Activated T-helper 9 cell treated with anti-CD3 and anti-CD28 coated beads, Interleukin-2, amount 50 U/mL, for 16 hours (primary cell): ENCODE measurements around the gene HARS2.
"Not testable (repeated sequence)": the region's sequence is repeated elsewhere in the genome, so short reads cannot be mapped to it uniquely, and the experiment has no call there.

Experiments
- DNase-seq: peaks from one replicate; pipeline ENCODE4 v3.0.0-alpha.2; 2020; ENCODE audit warnings: low read depth

The HARS2 gene

DNA sequence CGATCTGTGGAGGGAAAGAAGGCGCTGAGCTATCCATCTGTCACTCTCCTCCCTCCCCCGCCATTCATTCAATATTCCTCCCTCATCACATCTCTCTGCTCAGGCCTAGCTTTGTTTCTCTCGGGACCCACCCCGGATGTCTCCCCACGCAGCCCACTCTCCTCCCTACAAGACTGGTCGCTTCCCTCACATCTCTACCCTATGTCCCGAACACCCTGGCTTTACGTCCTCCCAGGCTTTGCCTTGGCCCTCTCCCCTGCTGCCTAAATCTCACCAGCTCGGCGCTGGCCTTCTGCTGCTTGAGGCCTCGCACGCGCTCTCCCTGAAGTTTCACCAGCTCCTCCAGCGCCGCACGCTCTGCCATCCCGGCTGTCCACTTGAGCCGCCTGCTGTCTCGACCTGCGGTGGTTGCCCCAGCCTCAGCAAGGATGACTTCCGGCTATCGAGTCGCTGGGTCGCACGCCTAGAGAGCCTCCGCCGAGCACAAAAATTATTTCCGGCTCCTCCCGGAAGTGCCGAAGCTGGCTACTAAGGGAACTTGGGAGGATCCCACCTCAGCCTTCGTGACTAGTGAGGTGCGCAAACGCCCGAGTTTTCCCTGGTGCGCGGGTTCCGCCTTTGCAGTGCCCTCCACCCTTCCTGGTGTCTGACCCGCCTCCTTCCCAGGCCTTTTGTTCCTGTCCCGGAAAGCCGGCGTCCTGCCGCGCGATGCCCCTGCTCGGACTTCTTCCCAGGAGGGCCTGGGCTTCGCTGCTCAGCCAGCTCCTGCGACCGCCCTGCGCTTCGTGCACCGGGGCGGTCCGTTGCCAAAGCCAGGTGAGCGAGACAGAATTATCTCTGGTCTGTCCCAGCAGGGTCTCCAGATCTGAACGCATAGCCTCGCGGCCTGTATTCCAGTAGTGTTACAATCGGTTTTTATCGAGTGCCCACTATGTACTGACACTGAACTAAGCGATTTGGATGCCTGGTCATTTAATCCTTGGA is at the start of gene HARS2, which contains the start of gene HARS1:
HARS2 (plus strand) TSS at position 515 of the 984 bp plus-strand sequence; CDS start at position 709, 194 bp downstream.
HARS1 (minus strand) TSS at position 430 of the 984 bp plus-strand sequence; CDS start at position 364, 66 bp downstream.
- peak; percentile 77 for DNase-seq

DNA sequence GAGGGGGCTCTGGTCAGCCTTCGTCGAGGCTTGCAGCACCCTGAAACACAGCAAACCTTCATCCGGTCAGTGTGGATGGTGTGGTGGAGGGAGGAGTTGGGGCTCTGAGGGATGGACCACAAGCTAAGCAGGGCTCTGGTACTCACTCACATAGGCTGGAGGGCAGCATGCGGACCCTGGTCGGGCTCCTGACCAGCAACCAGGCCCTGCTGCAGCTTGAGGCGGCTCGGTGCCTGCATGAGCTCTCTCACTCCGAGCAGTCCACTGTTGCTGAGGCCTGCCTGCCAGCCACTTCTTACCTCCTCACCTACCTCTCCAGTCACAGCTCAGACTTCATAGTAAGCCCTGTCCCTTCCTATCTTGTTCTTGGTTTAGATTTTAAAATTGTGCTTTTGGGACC is 49.5 kb upstream of the HARS2 start:
- DNase-seq, result no peak

DNA sequence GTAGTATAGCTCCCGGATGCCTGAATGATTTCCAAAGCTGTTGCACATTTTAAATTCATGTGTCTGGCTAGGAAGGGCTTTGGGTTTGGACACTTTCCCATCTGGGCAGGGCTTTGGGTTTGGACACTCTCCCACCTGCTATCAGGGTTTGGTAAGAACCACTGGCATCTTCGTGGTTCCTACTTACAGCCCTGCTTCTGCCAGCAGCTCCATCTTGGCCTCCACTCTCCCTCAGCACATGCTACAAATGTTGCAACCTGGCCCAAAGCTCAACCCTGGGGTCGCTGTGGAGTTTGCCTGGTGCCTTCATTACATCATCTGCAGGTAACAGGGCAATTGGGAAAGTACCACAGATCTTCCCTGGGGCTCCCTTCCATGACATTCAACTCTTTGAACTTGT is 48.5 kb upstream of the HARS2 start:
- DNase-seq, result no peak

DNA sequence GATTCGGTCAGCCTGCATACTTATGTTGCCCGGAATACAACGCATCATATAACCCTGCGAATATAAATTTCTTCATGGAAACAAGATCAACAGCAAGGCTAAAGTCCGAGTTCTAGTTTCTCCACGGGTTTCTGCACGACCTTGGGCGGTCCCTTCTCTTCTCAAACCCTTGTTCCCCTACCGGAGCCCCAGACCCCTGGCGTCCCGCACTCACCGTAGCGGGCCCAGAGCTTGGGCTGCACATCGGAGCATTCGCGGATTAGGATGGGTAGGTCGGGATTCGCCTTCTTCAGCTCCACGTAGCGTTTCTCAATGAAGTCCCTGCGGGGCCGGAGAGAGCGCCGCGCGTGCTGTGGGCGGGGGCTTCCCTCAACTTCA is 44.2 kb upstream of the HARS2 start:
- DNase-seq, result no peak

DNA sequence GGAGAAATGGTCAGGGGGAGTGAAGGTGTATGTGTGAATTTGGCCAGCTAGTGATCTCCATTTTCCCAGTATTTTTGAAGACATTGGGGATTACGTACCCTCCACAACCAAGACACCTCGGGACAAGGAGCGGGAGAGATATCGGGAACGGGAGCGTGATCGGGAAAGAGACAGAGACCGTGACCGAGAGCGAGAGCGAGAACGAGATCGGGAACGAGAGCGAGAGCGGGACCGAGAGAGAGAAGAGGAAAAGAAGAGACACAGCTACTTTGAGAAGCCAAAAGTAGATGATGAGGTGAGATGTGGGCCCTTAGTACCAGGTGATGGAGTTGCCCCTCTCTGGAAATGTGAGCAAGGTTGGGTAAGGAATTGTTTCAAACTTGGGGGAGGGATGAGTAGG is 32.4 kb upstream of the HARS2 start:
- no peak for DNase-seq

DNA sequence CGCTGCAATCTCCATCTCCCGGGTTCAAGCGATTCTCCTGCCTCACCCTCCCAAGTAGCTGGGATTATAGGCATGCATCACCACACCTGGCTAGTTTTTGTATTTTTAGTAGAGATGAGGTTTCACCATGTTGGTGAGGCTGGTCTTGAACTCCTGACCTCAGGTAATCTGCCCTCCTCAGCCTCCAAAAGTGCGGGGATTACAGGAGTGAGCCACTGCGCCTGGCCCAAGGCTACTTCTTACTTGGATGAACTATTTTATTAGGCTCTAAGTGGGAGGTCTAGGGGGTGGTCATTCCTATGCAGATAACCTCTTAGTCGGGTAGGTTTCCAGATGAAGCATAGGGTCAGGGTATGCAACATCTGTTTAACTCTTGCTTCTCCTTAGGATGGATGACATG is 30.9 kb upstream of the HARS2 start:
- DNase-seq, result not testable (repeated sequence)

DNA sequence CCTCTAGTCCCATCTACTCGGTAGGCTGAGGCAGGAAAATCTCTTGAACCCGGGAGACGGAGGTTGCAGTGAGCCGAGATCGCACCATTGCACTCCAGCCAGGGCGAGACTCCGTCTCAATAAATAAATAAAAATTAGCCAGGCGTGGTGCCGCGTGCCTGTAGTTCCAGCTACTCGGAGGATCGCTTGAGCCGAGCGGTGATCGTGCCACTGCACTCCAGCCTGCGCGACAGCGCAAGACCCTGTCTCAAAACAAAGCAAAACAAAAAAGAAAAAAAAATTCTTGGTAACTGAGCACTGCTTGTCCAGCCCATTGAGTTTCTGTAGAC is 27.3 kb upstream of the HARS2 start:
- DNase-seq, result no peak

- DNase-seq, result peak; percentile 97
These were observed 26.7 kb upstream of the HARS2 start, which contains the start of gene WDR55 for GRCh38 chr5:140664359-140665119. TSS of gene WDR55 (plus strand) at chr5:140664904. CDS start at chr5:140664913, 9 bp downstream.

DNA sequence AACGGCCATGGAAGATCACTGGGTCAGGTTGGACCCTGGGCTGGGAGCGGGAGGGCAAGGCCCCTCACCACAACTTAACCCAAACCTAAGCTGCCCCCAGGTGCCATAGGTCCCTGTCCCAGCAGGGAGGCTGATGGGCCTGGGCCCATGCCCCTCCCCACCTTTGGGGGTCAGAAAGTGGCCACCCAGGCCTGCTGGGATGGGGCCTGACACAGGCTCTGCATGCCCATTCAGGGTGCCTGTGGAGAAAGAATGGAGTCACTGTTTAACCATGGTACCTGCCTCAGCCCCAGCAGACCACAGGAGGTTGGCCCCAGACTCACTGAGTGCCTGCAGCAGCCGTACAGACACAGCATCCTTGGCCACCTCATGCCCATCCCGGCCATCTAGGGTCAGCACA is 20.2 kb upstream of the HARS2 start:
- DNase-seq, result not testable (repeated sequence)

DNA sequence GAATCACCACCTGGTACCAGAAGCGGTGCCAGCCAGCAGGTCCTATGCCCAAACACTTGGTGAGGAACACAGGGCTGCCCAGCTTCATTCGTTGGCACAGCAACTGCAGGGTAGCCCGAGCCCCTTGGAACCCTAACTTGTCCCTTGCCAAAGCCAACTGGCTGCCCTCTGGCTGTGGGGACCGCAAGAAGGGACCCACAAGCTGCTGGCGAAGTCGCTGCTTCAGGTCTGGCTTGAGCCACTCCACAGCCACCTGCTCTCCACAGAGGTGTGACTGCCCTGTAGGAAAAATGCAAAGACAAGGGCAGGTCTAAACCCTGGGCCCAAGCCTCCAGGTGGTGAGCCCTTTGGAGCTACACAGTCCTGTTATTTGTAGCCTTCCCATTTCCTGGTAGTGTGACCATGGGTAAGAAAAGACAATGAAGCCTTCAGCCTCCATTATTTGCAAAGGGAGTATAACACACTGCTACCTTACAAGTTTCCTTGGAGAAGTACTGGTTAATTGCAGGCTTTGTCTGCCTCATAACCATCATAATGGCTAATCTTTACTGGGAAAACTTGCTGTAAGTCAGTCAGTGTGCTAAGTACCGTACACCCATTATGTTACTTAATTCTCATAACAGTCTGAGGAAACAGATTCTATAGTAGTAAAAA is 19.7 kb upstream of the HARS2 start:
- DNase-seq, result no peak

- DNase-seq, result no peak
These were observed 18.6 kb upstream of the HARS2 start for GRCh38 chr5:140672455-140673186.

DNA sequence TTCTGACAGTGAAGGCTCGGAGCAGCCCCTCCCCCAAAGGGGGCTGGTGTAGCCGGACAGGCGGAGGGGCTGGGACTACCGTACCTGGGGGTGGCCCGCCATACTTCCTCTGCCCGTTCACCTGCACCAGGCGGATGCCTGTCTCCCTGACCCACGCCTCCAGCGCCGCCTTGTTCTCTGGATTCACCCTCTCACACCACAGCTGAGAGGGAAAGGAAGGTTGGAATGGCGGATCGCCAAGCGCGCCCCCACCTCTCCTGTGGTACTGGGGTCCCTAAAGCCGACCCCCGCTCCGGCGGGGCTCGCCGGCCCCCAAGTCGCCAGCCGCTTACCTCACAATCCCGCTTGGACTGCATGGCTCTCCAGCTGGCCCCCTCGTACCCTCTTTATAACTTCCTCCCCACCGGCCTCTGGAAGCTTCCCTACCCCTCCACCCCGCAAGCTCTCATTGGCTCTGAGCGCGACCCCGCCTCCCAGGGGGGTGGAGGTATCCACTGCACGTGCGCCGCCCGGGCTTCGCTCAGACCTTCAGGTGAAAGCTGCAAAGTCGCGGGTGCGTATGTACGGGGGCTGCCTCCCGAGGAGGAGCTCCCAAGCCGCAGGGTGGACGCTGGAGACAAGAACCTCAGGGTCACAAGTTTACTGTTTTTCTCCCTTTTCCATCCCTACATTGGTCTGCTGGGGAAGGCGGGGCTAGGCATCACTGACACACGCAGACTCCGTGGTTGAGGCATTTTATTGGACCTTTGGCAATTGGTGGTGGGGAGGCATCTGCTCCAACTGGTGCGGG is 17.9 kb upstream of the HARS2 start, which contains the start of gene DND1:
DND1 (minus strand) TSS at position 390 of the 790 bp plus-strand sequence; CDS start at position 356, 34 bp downstream.
- DNase-seq, result no peak

DNA sequence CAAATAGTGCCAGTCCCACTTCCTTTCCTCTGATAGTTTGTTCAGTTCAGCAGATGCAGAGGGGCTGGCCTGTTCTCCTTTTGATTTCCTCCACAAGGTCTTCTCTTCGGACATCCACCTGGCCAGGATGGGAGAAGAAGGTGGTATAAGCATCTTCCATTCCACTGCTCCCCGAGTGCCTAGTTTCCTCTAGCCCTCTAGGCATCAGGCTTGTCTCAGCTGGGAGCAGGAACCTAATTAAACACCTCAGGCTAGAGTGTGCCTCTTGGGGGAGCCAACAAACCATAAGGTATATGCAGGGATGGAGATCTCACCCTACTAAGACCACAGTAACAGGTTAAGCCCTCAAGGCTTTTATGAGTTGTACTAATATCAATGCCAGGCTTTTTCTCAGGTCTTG is 17.0 kb upstream of the HARS2 start:
- no peak for DNase-seq

- no peak for DNase-seq
These were observed 16.6 kb upstream of the HARS2 start for GRCh38 chr5:140674629-140675028.

GRCh38 chr5:140677947-140678346 is 13.3 kb upstream of the HARS2 start:
- no peak for DNase-seq

DNA sequence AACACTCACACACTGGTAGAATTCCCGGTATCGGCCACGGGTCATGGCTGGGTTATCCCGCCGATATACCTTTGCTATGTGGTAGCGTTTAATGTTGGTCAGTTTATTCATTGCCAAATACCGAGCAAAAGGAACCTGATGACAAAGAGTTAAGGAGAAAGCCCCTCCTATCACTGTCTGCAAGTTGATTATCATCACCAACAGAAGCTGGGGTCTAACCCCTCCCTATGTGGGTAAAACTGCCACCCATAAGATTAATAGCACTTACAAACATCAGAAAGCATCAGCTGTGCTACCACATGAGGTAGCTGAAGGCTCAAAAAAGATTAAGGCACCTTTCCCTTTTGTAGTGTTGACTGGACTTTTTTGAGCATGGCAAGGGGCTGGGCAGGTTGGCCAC is 12.3 kb upstream of the HARS2 start:
- no peak for DNase-seq

DNA sequence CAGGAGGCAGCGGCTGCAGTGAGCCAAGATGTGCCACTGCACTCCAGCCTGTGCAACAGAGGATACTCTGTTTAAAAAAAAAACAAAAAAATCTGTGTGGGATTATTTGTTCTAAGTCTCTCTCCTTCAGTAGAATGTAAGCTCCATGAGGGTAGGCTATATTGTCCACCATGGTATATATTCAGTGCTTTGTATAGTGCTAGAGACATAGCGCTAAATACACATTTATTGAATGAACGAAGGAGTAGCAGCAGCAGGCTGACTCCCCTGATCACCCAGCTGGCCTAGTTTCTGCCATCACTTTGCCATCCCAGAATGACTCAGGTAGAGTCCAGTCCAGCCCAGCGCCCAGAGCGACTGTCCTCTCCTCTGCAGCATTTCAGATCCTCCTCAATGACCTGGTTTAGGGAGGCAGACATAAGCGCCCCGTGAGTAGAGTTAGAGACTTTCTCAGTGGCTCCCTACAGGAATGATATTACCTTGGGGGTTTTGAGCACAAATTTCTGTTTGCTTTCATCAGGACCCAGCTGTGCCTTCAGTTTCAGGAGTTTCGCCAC is 801 bp upstream of the HARS2 start:
- DNase-seq, result no peak

DNA sequence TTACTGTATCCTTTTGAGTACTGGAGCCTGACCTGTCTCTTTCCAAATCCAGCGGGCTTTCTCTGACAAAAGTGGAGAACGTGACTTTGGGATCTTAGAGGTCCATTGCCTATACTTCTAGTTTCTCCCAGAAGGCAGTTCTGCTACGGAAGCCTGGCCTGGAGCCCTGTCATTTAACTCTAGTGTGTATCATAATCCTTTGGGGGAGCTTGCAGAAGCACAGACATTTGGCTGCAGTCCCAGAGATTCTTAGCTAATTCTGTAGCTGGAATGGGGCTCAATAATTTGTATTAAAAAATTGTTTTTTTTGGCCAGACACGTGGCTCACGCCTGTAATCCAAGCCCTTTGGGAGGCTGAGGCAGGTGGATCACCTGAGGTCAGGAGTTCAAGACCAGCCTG is 3.0 kb downstream of the HARS2 start:
- DNase-seq, result no peak

DNA sequence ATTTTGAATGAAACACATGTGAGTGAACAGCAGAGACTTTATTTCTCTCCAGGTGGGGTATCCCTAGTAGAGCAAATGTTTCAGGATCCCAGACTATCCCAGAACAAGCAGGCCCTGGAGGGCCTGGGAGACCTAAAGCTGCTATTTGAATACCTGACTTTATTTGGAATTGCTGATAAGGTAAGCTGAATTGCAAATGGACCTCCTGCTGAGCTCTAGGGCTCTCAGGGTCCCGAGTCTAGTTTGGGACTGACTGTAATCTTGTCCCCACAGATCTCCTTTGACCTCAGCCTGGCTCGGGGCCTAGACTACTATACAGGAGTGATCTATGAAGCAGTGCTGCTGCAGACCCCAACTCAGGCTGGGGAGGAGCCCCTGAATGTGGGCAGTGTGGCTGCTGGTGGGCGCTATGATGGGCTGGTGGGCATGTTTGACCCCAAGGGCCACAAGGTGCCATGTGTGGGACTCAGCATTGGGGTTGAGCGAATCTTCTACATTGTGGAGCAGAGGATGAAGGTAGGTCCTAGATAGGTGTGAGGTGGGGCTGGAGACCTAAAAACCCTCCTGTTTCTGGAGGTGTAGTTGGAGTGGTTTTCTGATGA is 5.7 kb downstream of the HARS2 start:
- DNase-seq, result no peak
